GM12878 (cell line): ENCODE measurements around the gene ALAD. TPM values are rescaled to one million over a fixed set of nuclear protein-coding genes. Genes with fewer than 3 reads are reported as not detected.

Source experiments
- ATAC-seq: fragments of 200-7000 bp; cut with Tn5 transposase; 3 replicates; pipeline ENCODE4 v1.9.1; 2020; ENCODE audit warnings: mild to moderate bottlenecking, moderate library complexity
- BruUV-seq: library from RNA; stranded (reverse); fragments of 400-500 nt; replicated peaks from 2 replicates; lab custom pipeline; 2021; lab: Mats Ljungman, UMichigan
- CTCF ChIA-PET: fragments of 300-600 bp; sonication (Branson Sonifier 250); formaldehyde crosslinking; extraction: SDS; loops from one replicate; lab custom pipeline; 2021; ENCODE audit warnings: inconsistent platforms; lab: Yijun Ruan, JAX
- POLR2A ChIA-PET: fragments of 350-600 bp; formaldehyde crosslinking; extraction: SDS; loops from one replicate; lab custom pipeline; 2021; ENCODE audit warnings: inconsistent platforms; lab: Charles Lee
- RAD21 ChIA-PET: fragments of 300-600 bp; sonication (Branson Sonifier 250); formaldehyde crosslinking; loops from one replicate; lab custom pipeline; 2023; ENCODE audit warnings: antibody characterized with exemption; ENCODE audit not compliant: unreplicated experiment; lab: Charles Lee
- SMC1A ChIA-PET: fragments of 300-600 bp; sonication (Branson Sonifier 250); formaldehyde crosslinking; loops from one replicate; lab custom pipeline; 2023; ENCODE audit not compliant: unreplicated experiment, uncharacterized antibody; lab: Charles Lee
- DNase-seq: peaks from one replicate; pipeline ENCODE4 v3.0.0-alpha.2; 2011; ENCODE audit warnings: low read depth, low spot score
- FAIRE-seq: peaks from 3 replicates; lab custom pipeline; 2011; peaks lifted over from hg19 to GRCh38; lab: Jason Lieb, UNC
- H2AFZ ChIP-seq: 2 replicates; pipeline ENCODE4 v1.6.0; 2011; ENCODE audit warnings: low read depth, low read length, control low read depth; ENCODE audit not compliant: control insufficient read depth
- H3K27ac ChIP-seq: 2 replicates; pipeline ENCODE4 v1.5.1; 2011; ENCODE audit warnings: control low read depth; ENCODE audit not compliant: control insufficient read depth, insufficient read depth
- H3K27me3 ChIP-seq, 2 experiments: replicated peaks in 1 of 2; 2 replicates each; pipeline versions ENCODE4 v1.6.0 to v1.6.1; 2011; ENCODE audit warnings: low read length in 1 of 2; ENCODE audit not compliant: control insufficient read depth in 2 of 2, insufficient read depth in 2 of 2
- H3K36me3 ChIP-seq, 2 experiments: 2 replicates each; pipeline ENCODE4 v1.5.1; 2011; ENCODE audit warnings: low read length in 1 of 2; ENCODE audit not compliant: control insufficient read depth in 2 of 2, insufficient read depth in 2 of 2
- H3K4me1 ChIP-seq: 2 replicates; pipeline ENCODE4 v1.6.1; 2011; ENCODE audit warnings: mild to moderate bottlenecking, low read length, moderate library complexity, mixed read lengths; ENCODE audit not compliant: control insufficient read depth, insufficient read depth
- H3K4me2 ChIP-seq: 2 replicates; pipeline ENCODE4 v1.6.0; 2011; ENCODE audit warnings: control low read depth; ENCODE audit not compliant: control insufficient read depth, insufficient read depth
- H3K4me3 ChIP-seq: fragments of 200-600 bp; sonication (generic); 2 replicates; pipeline ENCODE4 v1.5.1; 2016
- H3K79me2 ChIP-seq: 2 replicates; pipeline ENCODE4 v1.6.0; 2011; ENCODE audit warnings: low read length; ENCODE audit not compliant: control insufficient read depth, insufficient read depth
- H3K9ac ChIP-seq: 2 replicates; pipeline ENCODE4 v1.8.0; 2011; ENCODE audit warnings: low read length, control low read depth, mixed read lengths; ENCODE audit not compliant: control insufficient read depth, insufficient read depth
- H3K9me3 ChIP-seq: replicated peaks from 3 replicates; pipeline ENCODE4 v1.5.1; 2011; ENCODE audit warnings: mild to moderate bottlenecking, low read length; ENCODE audit not compliant: control insufficient read depth, insufficient read depth
- H4K20me1 ChIP-seq: 2 replicates; pipeline ENCODE4 v1.6.0; 2011; ENCODE audit not compliant: control insufficient read depth, insufficient read depth
- FOXK2 ChIP-seq: fragments of 450-650 bp; IDR thresholded peaks from 2 replicates; pipeline ENCODE4 v1.6.1; 2017; ENCODE audit warnings: mild to moderate bottlenecking, moderate library complexity
- HCFC1 ChIP-seq: fragments of 150-350 bp; IDR thresholded peaks from 2 replicates; pipeline ENCODE4 v1.6.1; 2014; ENCODE audit warnings: low read length
- KAT2A ChIP-seq: conservative IDR thresholded peaks from 2 replicates; pipeline ENCODE4 v1.6.1; 2011; ENCODE audit warnings: low read depth, low read length; ENCODE audit not compliant: control insufficient read depth
- RAD21 ChIP-seq: IDR thresholded peaks from 2 replicates; pipeline ENCODE4 v1.6.1; 2011; ENCODE audit warnings: mild to moderate bottlenecking, low read depth, low read length, moderate library complexity; ENCODE audit not compliant: insufficient read depth
- RAD51 ChIP-seq: fragments of 450-650 bp; IDR thresholded peaks from 2 replicates; pipeline ENCODE4 v1.6.1; 2016; ENCODE audit warnings: moderate library complexity, mild to moderate bottlenecking, inconsistent platforms
- SMARCA5 ChIP-seq: fragments of 450-650 bp; IDR thresholded peaks from 2 replicates; pipeline ENCODE4 v1.6.1; 2017; ENCODE audit warnings: mild to moderate bottlenecking
- ZNF217 ChIP-seq: fragments of 450-650 bp; IDR thresholded peaks from 2 replicates; pipeline ENCODE4 v1.6.1; 2017; ENCODE audit warnings: antibody characterized with exemption, mild to moderate bottlenecking
- ZNF622 ChIP-seq: fragments of 450-650 bp; IDR thresholded peaks from 2 replicates; pipeline ENCODE4 v1.6.1; 2017; ENCODE audit warnings: mild to moderate bottlenecking, inconsistent platforms
- WGBS: methylation state at CpG from one replicate; pipeline ENCODE4 v1.1.6; 2016; ENCODE audit warnings: low lambda C conversion rate; ENCODE audit not compliant: insufficient replicate concordance, insufficient coverage; ENCODE audit errors: missing lambda C conversion rate; 5-methylcytosine and 5-hydroxymethylcytosine counted together
- in situ Hi-C: fragments of 300-500 bp; cut with MboI; formaldehyde crosslinking; loops from 9 replicates; pipeline ENCODE4 v1.14.3; 2018; ENCODE audit warnings: mixed read lengths
- intact Hi-C: fragments of 100-400 bp; cut with micrococcal nuclease; formaldehyde crosslinking; loops from one replicate; pipeline ENCODE4 v1.14.2; 2022; ENCODE audit not compliant: unreplicated experiment
- polyA plus RNA-seq, 11 experiments: library from polyadenylated mRNA; depleted of rRNA in 4 of 11; unstranded in 6 of 11; stranded (reverse) in 5 of 11; fragments of >200 nt; fragmentation: Nextera tagmentation in 4 of 11; fragmentation: Illumina TruSeq in 1 of 11; extraction: Ambion mirVana in 4 of 11; extraction: Trizol in 1 of 11; gene quantifications; 1 replicate in 1 of 11; 2 replicates in 10 of 11; pipeline versions ENCODE4 v1.2.1 to v1.2.3, GENCODE V29; 2011 to 2016; ENCODE audit warnings: inconsistent platforms in 2 of 11, missing spikeins in 2 of 11, low read depth in 1 of 11
- total RNA-seq, 4 experiments: library from RNA; depleted of rRNA in 3 of 4; stranded (reverse); fragments of >200 nt in 3 of 4; fragmentation: Illumina TruSeq in 1 of 4; extraction: Trizol in 1 of 4; gene quantifications; 2 replicates each; pipeline versions ENCODE4 v1.2.1 to v1.2.3, GENCODE V29; 2013 to 2021
- TF ChIP-seq, protein P1 (sequence below): IDR thresholded peaks from 2 replicates; pipeline ENCODE4 v1.6.1; 2011; ENCODE audit warnings: mild to moderate bottlenecking, low read depth, low read length, moderate library complexity; ENCODE audit not compliant: insufficient replicate concordance

ALAD gene
- total and polyA plus RNA-seq, 10 of the 15 experiments (the other 5 are each of a cell fraction or from before 2014, with no cell fraction given): 2.4 to 21.6 (median 12.9) TPM

DNA sequence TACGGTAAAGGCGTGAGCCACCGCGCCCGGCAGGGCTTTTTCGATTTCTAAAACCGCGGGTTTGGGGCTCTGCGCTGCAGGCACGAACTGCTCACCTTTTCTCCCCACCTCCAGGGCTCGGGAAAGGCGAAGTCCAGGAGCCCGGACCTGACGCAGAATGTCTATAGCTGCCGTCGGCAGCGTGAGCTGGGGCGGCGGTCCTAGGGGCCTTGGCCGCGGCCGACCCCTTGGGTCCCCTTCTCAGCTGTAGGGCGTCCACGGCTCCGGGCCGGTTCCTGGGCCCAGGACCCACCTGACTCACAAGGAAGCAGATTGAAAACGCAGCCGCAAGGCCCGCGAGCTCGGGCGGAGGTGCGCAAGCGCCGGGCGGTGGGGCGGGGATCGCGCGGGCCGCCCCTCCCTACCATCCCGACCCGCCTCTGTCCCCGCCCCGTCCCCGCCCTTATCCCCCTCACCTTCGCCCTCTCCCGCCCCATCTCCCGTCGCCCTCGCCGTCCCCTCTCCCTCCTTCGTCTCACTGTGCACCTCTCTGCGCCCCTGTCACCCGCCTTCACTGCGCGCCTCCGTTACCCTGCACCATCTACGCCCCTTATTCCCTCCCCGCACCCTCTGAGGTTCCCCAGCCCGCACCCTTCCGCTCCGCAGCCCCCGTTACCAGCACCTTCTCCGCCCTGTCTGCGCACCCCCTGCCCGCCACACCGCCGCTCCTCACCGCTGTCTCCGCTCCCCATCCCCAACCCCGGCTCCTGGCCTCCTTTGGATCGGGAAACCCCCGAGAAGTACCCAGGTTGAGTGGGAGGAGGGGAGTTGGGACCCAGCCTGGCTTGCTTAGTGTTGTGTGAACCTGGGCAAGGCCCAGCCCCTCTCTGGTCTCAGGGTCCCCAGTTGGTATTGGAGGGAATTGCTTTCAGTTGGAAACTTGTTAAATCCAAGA lies 24.2 kb downstream of the ALAD start, which contains the start of gene HDHD3 (continued):
- TF ChIP-seq KAT2A (no peak), ZNF217 (peak; percentile 27; the same call in 1 of the 2 replicates), SMARCA5 (peak; percentile 61; the same call in 1 of the 2 replicates)

- in situ Hi-C loops (no loop called here), intact Hi-C loops (loop anchor here (2.0 kb wide), 1 partner anchor 25 kb away; the partner anchor contains the start of gene ALAD)
- no peak for FAIRE-seq
- ChIA-PET RAD21 (interaction anchor here (2.0 kb wide), 1 partner anchor 26 kb away, joined by 6 read pairs; the partner anchor contains the start of gene ALAD), POLR2A (interaction anchor here (0.6 to 3.4 kb wide), 5 partner anchors 24 to 1431 kb away, joined by 3 to 12 read pairs (median 3); partner anchors contain the start of gene ALAD), SMC1A (interaction anchor here (0.6 to 0.9 kb wide), 2 partner anchors 11 to 26 kb away, joined by 3 read pairs; partner anchors contain the start of gene ALAD), CTCF (interaction anchor here (0.8 to 1.2 kb wide), 2 partner anchors 8 to 31 kb away, joined by 4 read pairs; no protein-coding TSS in a partner anchor)
- no peak for TF ChIP-seq RAD51
- TF ChIP-seq HCFC1: no peak
- TF ChIP-seq, protein P1, sequence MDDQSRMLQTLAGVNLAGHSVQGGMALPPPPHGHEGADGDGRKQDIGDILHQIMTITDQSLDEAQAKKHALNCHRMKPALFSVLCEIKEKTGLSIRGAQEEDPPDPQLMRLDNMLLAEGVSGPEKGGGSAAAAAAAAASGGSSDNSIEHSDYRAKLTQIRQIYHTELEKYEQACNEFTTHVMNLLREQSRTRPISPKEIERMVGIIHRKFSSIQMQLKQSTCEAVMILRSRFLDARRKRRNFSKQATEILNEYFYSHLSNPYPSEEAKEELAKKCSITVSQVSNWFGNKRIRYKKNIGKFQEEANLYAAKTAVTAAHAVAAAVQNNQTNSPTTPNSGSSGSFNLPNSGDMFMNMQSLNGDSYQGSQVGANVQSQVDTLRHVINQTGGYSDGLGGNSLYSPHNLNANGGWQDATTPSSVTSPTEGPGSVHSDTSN: no peak
- TF ChIP-seq FOXK2: no peak
- TF ChIP-seq ZNF622: no peak
- TF ChIP-seq RAD21: no peak
- no TSS peak for BruUV-seq
- Histone ChIP-seq H4K20me1 (no peaks in the 10 kb centered on the region), H3K9me3 (no peaks in the 10 kb centered on the region), H3K4me2 (peak overlapping the region; percentile 74), H2AFZ (no peak overlapping the region), H3K36me3 (peaks cover 5 to 7% of the 10 kb centered on the region in 2 experiments), H3K27me3 (no peaks in the 10 kb centered on the region), H3K27ac (no peak overlapping the region), H3K79me2 (peaks cover 5% of the 10 kb centered on the region), H3K4me3 (peak overlapping the region; percentile 77; the same call in 1 of the 2 replicates), H3K9ac (peak overlapping the region; percentile 52; the same call in 1 of the 2 replicates), H3K4me1 (peaks cover 18% of the 10 kb centered on the region)
- DNase-seq: no peak
- 95% methylated on average over 6 of the region's 6 CpGs for WGBS
- ATAC-seq: no peak
Measured at GRCh38 chr9:113375057-113376023, 25.7 kb downstream of the ALAD start.
